HepG2 (cell line): ENCODE results near the gene CPLANE1.

Experiments
- GTF2F1 ChIP-seq: fragments of 150-350 bp; IDR thresholded peaks from 2 replicates; pipeline ENCODE4 v1.6.1; 2014; ENCODE audit warnings: low read length
- JUND ChIP-seq: sonication (generic); formaldehyde crosslinking; IDR thresholded peaks from 2 replicates; pipeline ENCODE4 v1.8.0; 2022; ENCODE audit warnings: mild to moderate bottlenecking, missing genetic modification reagents
- NPAS2 ChIP-seq: sonication (generic); formaldehyde crosslinking; IDR thresholded peaks from 2 replicates; pipeline ENCODE4 v1.8.0; 2022; ENCODE audit warnings: mild to moderate bottlenecking, missing genetic modification reagents, borderline replicate concordance
- POLR2AphosphoS5 ChIP-seq: IDR thresholded peaks from 2 replicates; pipeline ENCODE4 v1.6.1; 2012; ENCODE audit warnings: low read depth, low read length
- REPIN1 ChIP-seq: sonication (generic); formaldehyde crosslinking; IDR thresholded peaks from 2 replicates; pipeline ENCODE4 v1.8.0; 2022; ENCODE audit warnings: missing genetic modification reagents, low read depth, mild to moderate bottlenecking, borderline replicate concordance
- ZNF207 ChIP-seq: fragments of 450-650 bp; IDR thresholded peaks from 2 replicates; pipeline ENCODE4 v1.6.1; 2016; ENCODE audit warnings: antibody characterized with exemption, borderline replicate concordance
- ZNF274 ChIP-seq: sonication (generic); formaldehyde crosslinking; IDR thresholded peaks from 2 replicates; pipeline ENCODE4 v1.5.1; 2020; ENCODE audit warnings: mild to moderate bottlenecking, missing genetic modification reagents
- TF ChIP-seq, protein P1 (sequence below), 2 experiments: IDR thresholded peaks; 2 replicates each; pipeline ENCODE4 v1.6.1; 2011 to 2012; ENCODE audit warnings: low read length in 2 of 2, borderline replicate concordance in 1 of 2, low read depth in 1 of 2, mild to moderate bottlenecking in 1 of 2, moderate library complexity in 1 of 2
- TF ChIP-seq, protein P2 (sequence below): sonication (generic); formaldehyde crosslinking; IDR thresholded peaks from 2 replicates; pipeline ENCODE4 v1.5.0; 2020; ENCODE audit warnings: mild to moderate bottlenecking, missing genetic modification reagents, moderate library complexity
- TF ChIP-seq, protein P3 (sequence below): sonication (generic); formaldehyde crosslinking; IDR thresholded peaks from 2 replicates; pipeline ENCODE4 v1.5.0; 2020; ENCODE audit warnings: missing genetic modification reagents, mild to moderate bottlenecking, borderline replicate concordance
- TF ChIP-seq, protein P4 (sequence below): sonication (generic); formaldehyde crosslinking; conservative IDR thresholded peaks from 2 replicates; pipeline ENCODE4 v1.4.0; 2020; ENCODE audit warnings: missing genetic modification reagents
- TF ChIP-seq, protein P5 (sequence below): sonication (generic); formaldehyde crosslinking; IDR thresholded peaks from 2 replicates; pipeline ENCODE4 v1.5.0; 2020; ENCODE audit warnings: mild to moderate bottlenecking, missing genetic modification reagents

DNA sequence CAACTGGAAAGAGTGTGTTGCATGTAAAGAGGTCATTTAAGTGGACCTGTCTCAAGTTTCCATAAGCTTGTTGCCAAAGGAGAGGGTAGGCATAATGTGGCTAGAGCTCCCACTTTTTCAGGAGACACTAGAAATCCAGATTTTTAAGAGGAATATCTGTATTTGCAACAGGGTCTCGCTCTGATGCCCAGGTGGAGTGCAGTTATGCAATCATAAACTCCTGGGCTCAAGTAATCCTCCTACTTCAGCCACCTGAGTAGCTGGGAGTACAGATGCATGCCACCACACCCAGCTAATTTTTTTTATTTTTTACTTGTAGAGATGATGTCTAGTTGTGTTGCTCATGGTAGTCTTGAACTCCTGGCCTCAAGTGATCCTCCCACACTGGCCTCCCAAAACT, 189.1 kb downstream of the CPLANE1 start:
- TF ChIP-seq, protein P1, sequence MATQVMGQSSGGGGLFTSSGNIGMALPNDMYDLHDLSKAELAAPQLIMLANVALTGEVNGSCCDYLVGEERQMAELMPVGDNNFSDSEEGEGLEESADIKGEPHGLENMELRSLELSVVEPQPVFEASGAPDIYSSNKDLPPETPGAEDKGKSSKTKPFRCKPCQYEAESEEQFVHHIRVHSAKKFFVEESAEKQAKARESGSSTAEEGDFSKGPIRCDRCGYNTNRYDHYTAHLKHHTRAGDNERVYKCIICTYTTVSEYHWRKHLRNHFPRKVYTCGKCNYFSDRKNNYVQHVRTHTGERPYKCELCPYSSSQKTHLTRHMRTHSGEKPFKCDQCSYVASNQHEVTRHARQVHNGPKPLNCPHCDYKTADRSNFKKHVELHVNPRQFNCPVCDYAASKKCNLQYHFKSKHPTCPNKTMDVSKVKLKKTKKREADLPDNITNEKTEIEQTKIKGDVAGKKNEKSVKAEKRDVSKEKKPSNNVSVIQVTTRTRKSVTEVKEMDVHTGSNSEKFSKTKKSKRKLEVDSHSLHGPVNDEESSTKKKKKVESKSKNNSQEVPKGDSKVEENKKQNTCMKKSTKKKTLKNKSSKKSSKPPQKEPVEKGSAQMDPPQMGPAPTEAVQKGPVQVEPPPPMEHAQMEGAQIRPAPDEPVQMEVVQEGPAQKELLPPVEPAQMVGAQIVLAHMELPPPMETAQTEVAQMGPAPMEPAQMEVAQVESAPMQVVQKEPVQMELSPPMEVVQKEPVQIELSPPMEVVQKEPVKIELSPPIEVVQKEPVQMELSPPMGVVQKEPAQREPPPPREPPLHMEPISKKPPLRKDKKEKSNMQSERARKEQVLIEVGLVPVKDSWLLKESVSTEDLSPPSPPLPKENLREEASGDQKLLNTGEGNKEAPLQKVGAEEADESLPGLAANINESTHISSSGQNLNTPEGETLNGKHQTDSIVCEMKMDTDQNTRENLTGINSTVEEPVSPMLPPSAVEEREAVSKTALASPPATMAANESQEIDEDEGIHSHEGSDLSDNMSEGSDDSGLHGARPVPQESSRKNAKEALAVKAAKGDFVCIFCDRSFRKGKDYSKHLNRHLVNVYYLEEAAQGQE (IDR thresholded peaks at IDR 0.05; ENCODE audit: borderline replicate concordance in 1 of 2, low read depth in 1 of 2, low read length in 2 of 2) = no peak
- TF ChIP-seq ZNF207 = no peak
- no peak for TF ChIP-seq GTF2F1
- TF ChIP-seq, protein P2, sequence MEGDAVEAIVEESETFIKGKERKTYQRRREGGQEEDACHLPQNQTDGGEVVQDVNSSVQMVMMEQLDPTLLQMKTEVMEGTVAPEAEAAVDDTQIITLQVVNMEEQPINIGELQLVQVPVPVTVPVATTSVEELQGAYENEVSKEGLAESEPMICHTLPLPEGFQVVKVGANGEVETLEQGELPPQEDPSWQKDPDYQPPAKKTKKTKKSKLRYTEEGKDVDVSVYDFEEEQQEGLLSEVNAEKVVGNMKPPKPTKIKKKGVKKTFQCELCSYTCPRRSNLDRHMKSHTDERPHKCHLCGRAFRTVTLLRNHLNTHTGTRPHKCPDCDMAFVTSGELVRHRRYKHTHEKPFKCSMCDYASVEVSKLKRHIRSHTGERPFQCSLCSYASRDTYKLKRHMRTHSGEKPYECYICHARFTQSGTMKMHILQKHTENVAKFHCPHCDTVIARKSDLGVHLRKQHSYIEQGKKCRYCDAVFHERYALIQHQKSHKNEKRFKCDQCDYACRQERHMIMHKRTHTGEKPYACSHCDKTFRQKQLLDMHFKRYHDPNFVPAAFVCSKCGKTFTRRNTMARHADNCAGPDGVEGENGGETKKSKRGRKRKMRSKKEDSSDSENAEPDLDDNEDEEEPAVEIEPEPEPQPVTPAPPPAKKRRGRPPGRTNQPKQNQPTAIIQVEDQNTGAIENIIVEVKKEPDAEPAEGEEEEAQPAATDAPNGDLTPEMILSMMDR = no peak
- no peak for TF ChIP-seq JUND (CRISPR knock-in tag)
- TF ChIP-seq REPIN1 (CRISPR knock-in tag) = no peak
- no peak for TF ChIP-seq POLR2AphosphoS5
- TF ChIP-seq, protein P3, sequence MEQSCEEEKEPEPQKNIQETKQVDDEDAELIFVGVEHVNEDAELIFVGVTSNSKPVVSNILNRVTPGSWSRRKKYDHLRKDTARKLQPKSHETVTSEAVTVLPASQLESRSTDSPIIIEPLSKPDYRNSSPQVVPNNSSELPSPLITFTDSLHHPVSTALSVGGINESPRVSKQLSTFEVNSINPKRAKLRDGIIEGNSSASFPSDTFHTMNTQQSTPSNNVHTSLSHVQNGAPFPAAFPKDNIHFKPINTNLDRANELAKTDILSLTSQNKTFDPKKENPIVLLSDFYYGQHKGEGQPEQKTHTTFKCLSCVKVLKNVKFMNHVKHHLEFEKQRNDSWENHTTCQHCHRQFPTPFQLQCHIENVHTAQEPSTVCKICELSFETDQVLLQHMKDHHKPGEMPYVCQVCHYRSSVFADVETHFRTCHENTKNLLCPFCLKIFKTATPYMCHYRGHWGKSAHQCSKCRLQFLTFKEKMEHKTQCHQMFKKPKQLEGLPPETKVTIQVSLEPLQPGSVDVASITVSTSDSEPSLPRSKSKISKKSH = no peak
- no peak for TF ChIP-seq ZNF274
- TF ChIP-seq, protein P4, sequence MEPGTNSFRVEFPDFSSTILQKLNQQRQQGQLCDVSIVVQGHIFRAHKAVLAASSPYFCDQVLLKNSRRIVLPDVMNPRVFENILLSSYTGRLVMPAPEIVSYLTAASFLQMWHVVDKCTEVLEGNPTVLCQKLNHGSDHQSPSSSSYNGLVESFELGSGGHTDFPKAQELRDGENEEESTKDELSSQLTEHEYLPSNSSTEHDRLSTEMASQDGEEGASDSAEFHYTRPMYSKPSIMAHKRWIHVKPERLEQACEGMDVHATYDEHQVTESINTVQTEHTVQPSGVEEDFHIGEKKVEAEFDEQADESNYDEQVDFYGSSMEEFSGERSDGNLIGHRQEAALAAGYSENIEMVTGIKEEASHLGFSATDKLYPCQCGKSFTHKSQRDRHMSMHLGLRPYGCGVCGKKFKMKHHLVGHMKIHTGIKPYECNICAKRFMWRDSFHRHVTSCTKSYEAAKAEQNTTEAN (CRISPR knock-in tag) = no peak
- TF ChIP-seq, protein P5, sequence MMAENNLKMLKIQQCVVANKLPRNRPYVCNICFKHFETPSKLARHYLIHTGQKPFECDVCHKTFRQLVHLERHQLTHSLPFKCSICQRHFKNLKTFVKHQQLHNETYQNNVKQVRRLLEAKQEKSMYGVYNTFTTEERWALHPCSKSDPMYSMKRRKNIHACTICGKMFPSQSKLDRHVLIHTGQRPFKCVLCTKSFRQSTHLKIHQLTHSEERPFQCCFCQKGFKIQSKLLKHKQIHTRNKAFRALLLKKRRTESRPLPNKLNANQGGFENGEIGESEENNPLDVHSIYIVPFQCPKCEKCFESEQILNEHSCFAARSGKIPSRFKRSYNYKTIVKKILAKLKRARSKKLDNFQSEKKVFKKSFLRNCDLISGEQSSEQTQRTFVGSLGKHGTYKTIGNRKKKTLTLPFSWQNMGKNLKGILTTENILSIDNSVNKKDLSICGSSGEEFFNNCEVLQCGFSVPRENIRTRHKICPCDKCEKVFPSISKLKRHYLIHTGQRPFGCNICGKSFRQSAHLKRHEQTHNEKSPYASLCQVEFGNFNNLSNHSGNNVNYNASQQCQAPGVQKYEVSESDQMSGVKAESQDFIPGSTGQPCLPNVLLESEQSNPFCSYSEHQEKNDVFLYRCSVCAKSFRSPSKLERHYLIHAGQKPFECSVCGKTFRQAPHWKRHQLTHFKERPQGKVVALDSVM (CRISPR knock-in tag) = no peak
- no peak for TF ChIP-seq NPAS2
